Left lung (tissue), 10 donors: ENCODE measurements around the gene TLCD2. TPM values are rescaled to one million over a fixed set of nuclear protein-coding genes. Genes with fewer than 3 reads are reported as not detected.

Experiments
- ATAC-seq: fragments of 200-7000 bp; cut with Tn5 transposase; one replicate; pipeline ENCODE4 v1.9.1; 2020; ENCODE audit warnings: moderate library complexity
- DNase-seq, 4 donors: peaks; one replicate each; pipeline ENCODE4 v3.0.0-alpha.2; 2013 to 2020
- H3K27ac ChIP-seq, 2 donors: fragments of 200-600 bp; sonication (generic) in 1 of 2; one replicate each; pipeline versions ENCODE4 v1.5.0 to v1.8.0; 2020 to 2021
- H3K27me3 ChIP-seq, 2 donors: fragments of 200-600 bp; sonication (generic) in 1 of 2; one replicate each; pipeline versions ENCODE4 v1.5.0 to v1.8.0; 2020 to 2021
- H3K36me3 ChIP-seq, 2 donors: fragments of 200-600 bp; sonication (generic) in 1 of 2; one replicate each; pipeline versions ENCODE4 v1.5.0 to v1.8.0; 2020 to 2021
- H3K4me1 ChIP-seq, 2 donors: fragments of 200-600 bp; one replicate each; pipeline ENCODE4 v1.8.0; 2021
- H3K4me3 ChIP-seq, 2 donors: fragments of 200-600 bp; sonication (generic) in 1 of 2; one replicate each; pipeline versions ENCODE4 v1.5.0 to v1.8.0; 2020 to 2021; ENCODE audit warnings: mild to moderate bottlenecking in 1 of 2
- H3K9me3 ChIP-seq, 2 donors: fragments of 200-600 bp; sonication (generic) in 1 of 2; one replicate each; pipeline versions ENCODE4 v1.5.0 to v1.8.0; 2020 to 2021
- CTCF ChIP-seq, 2 donors: fragments of 200-600 bp; sonication (generic) in 1 of 2; IDR thresholded peaks; one replicate each; pipeline versions ENCODE4 v1.5.0 to v1.8.0; 2021; ENCODE audit warnings: antibody characterized with exemption in 2 of 2
- intact Hi-C, 2 donors: fragments of 100-400 bp; cut with DNase I; formaldehyde crosslinking; loops; one replicate each; pipeline versions ENCODE4 v1.11.2 to v1.14.2; 2022
- polyA plus RNA-seq, 6 donors: library from polyadenylated mRNA; unstranded; fragments of 120-200 nt; gene quantifications; one replicate each; pipeline ENCODE4 v1.2.1, GENCODE V29; 2013; ENCODE audit not compliant: insufficient read length in 6 of 6
- total RNA-seq, 2 donors: library from RNA; stranded (reverse); fragmentation: NEBNext Ultra II Directional; extraction: Animal tissue kit (Norgen Biotek cat#: 25700); gene quantifications; one replicate each; pipeline ENCODE4 v1.2.1, GENCODE V29; 2021
- donor health status: DM: no; HTN: yes; CAD: no.
- donor health status: DM: no; HTN: no; CAD: no.

TLCD2 gene
- total and polyA plus RNA-seq, 8 donors: 7.3 to 14.4 (median 10.4) TPM

- no peaks in the 10 kb centered on the region for H3K9me3 ChIP-seq
- intact Hi-C loops: loop anchor here in 1 of 2 donors (10.0 kb wide), 1 partner anchor 54 kb away; no protein-coding TSS in a partner anchor
- TF ChIP-seq CTCF (IDR thresholded peaks at IDR 0.05): peak; percentile 89 to 97
- DNase-seq: peak in 1 of 4 donors; percentile 60
- H3K4me3 ChIP-seq: no peak overlapping the region
- peaks cover 0 to under 1% of the 10 kb centered on the region in 2 donors for H3K36me3 ChIP-seq
- H3K27me3 ChIP-seq: no peaks in the 10 kb centered on the region
- peaks cover 26 to 68% of the 10 kb centered on the region in 2 donors for H3K4me1 ChIP-seq
- H3K27ac ChIP-seq: no peak overlapping the region
- no peak for ATAC-seq
Measured at GRCh38 chr17:1720856-1721386, 10.7 kb upstream of the TLCD2 start.

- Histone ChIP-seq H3K4me1 (peaks cover 24 to 65% of the 10 kb centered on the region in 2 donors), H3K27ac (peak overlapping the region; percentile 99 to 100), H3K9me3 (no peaks in the 10 kb centered on the region), H3K36me3 (peaks cover 0 to 10% of the 10 kb centered on the region in 2 donors), H3K27me3 (no peaks in the 10 kb centered on the region), H3K4me3 (peak overlapping the region in 1 of 2 donors; percentile 97)
- TF ChIP-seq CTCF (IDR thresholded peaks at IDR 0.05): no peak
- DNase-seq (no peak), ATAC-seq (no peak)
- intact Hi-C loops: no loop called here
Measured at GRCh38 chr17:1718362-1719165, 8.4 kb upstream of the TLCD2 start.

GRCh38 chr17:1716912-1717695, 6.9 kb upstream of the TLCD2 start:
- peak; percentile 72 for ATAC-seq
- peak; percentile 85 to 96 (median 92) for DNase-seq
- peak overlapping the region; percentile 61 to 97 for H3K4me3 ChIP-seq
- peaks cover 0 to 25% of the 10 kb centered on the region in 2 donors for H3K36me3 ChIP-seq
- peaks cover 34 to 65% of the 10 kb centered on the region in 2 donors for H3K4me1 ChIP-seq
- peak overlapping the region; percentile 99 to 100 for H3K27ac ChIP-seq
- no peaks in the 10 kb centered on the region for H3K9me3 ChIP-seq
- intact Hi-C loops: no loop called here
- no peaks in the 10 kb centered on the region for H3K27me3 ChIP-seq
- no peak for TF ChIP-seq CTCF (IDR thresholded peaks at IDR 0.05)

GRCh38 chr17:1716076-1716911, 6.1 kb upstream of the TLCD2 start:
- ATAC-seq: peak; percentile 78
- Histone ChIP-seq H3K9me3 (no peaks in the 10 kb centered on the region), H3K36me3 (peaks cover 0 to 33% of the 10 kb centered on the region in 2 donors), H3K4me1 (peaks cover 40 to 69% of the 10 kb centered on the region in 2 donors), H3K4me3 (peak overlapping the region; percentile 95 to 97), H3K27ac (peak overlapping the region; percentile 99 to 100), H3K27me3 (no peaks in the 10 kb centered on the region)
- peak; percentile 99 to 100 (median 100) for DNase-seq
- intact Hi-C loops: no loop called here
- TF ChIP-seq CTCF (IDR thresholded peaks at IDR 0.05): peak in 1 of 2 donors; percentile 31
